Fibroblast of lung (primary cell): ENCODE data around the gene IGF2BP2. TPM values are rescaled to one million over a fixed set of nuclear protein-coding genes. Genes with fewer than 3 reads are reported as not detected.

ENCODE experiments used
- DNase-seq, 2 donors: peaks; one replicate each; pipeline versions ENCODE4 v3.0.0 to v3.0.0-alpha.2; 2010; ENCODE audit warnings: low read depth in 2 of 2
- H2AFZ ChIP-seq: 2 replicates; pipeline ENCODE4 v1.5.1; 2012; ENCODE audit warnings: low read length, control low read depth, inconsistent platforms
- H3K27ac ChIP-seq: 2 replicates; pipeline ENCODE4 v1.5.1; 2011; ENCODE audit warnings: low read length, control low read depth; ENCODE audit not compliant: insufficient read depth
- H3K27me3 ChIP-seq: 2 replicates; pipeline ENCODE4 v1.5.1; 2011; ENCODE audit warnings: mild to moderate bottlenecking, low read length; ENCODE audit not compliant: control insufficient read depth, insufficient read depth
- H3K36me3 ChIP-seq: 2 replicates; pipeline ENCODE4 v1.5.1; 2011; ENCODE audit warnings: low read length; ENCODE audit not compliant: control insufficient read depth, insufficient read depth
- H3K4me1 ChIP-seq: 2 replicates; pipeline ENCODE4 v1.5.1; 2011; ENCODE audit warnings: low read length; ENCODE audit not compliant: control insufficient read depth, insufficient read depth; ENCODE audit errors: extremely low read depth
- H3K4me2 ChIP-seq: 2 replicates; pipeline ENCODE4 v1.5.1; 2011; ENCODE audit warnings: low read length, control low read depth; ENCODE audit not compliant: insufficient read depth; ENCODE audit errors: extremely low read depth
- H3K4me3 ChIP-seq, 4 experiments: fragments of 200-600 bp in 1 of 4; sonication (generic) in 1 of 4; replicated peaks in 1 of 4; 2 replicates each; pipeline ENCODE4 v1.5.1; 2011 to 2016; ENCODE audit warnings: low read length in 4 of 4, low read depth in 3 of 4, mild to moderate bottlenecking in 3 of 4, control low read depth in 2 of 4, inconsistent platforms in 1 of 4, mixed read lengths in 1 of 4; ENCODE audit not compliant: insufficient read depth in 1 of 4; ENCODE audit errors: control extremely low read depth in 1 of 4
- H3K79me2 ChIP-seq: 2 replicates; pipeline ENCODE4 v1.5.1; 2012; ENCODE audit warnings: mild to moderate bottlenecking, low read length, inconsistent platforms; ENCODE audit not compliant: control insufficient read depth, insufficient read depth
- H3K9ac ChIP-seq: 2 replicates; pipeline ENCODE4 v1.5.1; 2011; ENCODE audit warnings: mild to moderate bottlenecking, low read length, control low read depth; ENCODE audit not compliant: insufficient read depth
- H3K9me3 ChIP-seq: 2 replicates; pipeline ENCODE4 v1.5.1; 2012; ENCODE audit warnings: low read depth, low read length; ENCODE audit not compliant: control insufficient read depth, insufficient read depth
- H4K20me1 ChIP-seq: 2 replicates; pipeline ENCODE4 v1.5.1; 2011; ENCODE audit warnings: low read length; ENCODE audit not compliant: control insufficient read depth, insufficient read depth; ENCODE audit errors: extremely low read depth
- EZH2 ChIP-seq: IDR thresholded peaks from 2 replicates; pipeline ENCODE4 v1.5.1; 2012; ENCODE audit warnings: low read length, control low read depth, mild to moderate bottlenecking; ENCODE audit errors: missing control alignments
- polyA plus RNA-seq, 2 donors: library from polyadenylated mRNA; depleted of rRNA in 1 of 2; stranded (reverse) in 1 of 2; unstranded in 1 of 2; fragments of >200 nt; gene quantifications; 2 replicates each; pipeline ENCODE4 v1.2.1, GENCODE V29; 2011 to 2012; ENCODE audit warnings: missing spikeins in 1 of 2
- total RNA-seq: library from RNA; depleted of rRNA; stranded (reverse); fragments of >200 nt; gene quantifications from 2 replicates; pipeline ENCODE4 v1.2.1, GENCODE V29; 2014
- TF ChIP-seq, protein P1 (sequence below), 2 donors: IDR thresholded peaks in 1 of 2; conservative IDR thresholded peaks in 1 of 2; 1 replicate in 1 of 2; 2 replicates in 1 of 2; pipeline ENCODE4 v1.5.1; 2011 to 2012; ENCODE audit warnings: low read length in 2 of 2, control low read depth in 1 of 2, inconsistent platforms in 1 of 2, low read depth in 1 of 2, mild to moderate bottlenecking in 1 of 2

IGF2BP2 gene
- total and polyA plus RNA-seq, 2 donors (not counting 1 experiment from before 2014, with no cell fraction given): 5.5 to 46.1 TPM

DNA sequence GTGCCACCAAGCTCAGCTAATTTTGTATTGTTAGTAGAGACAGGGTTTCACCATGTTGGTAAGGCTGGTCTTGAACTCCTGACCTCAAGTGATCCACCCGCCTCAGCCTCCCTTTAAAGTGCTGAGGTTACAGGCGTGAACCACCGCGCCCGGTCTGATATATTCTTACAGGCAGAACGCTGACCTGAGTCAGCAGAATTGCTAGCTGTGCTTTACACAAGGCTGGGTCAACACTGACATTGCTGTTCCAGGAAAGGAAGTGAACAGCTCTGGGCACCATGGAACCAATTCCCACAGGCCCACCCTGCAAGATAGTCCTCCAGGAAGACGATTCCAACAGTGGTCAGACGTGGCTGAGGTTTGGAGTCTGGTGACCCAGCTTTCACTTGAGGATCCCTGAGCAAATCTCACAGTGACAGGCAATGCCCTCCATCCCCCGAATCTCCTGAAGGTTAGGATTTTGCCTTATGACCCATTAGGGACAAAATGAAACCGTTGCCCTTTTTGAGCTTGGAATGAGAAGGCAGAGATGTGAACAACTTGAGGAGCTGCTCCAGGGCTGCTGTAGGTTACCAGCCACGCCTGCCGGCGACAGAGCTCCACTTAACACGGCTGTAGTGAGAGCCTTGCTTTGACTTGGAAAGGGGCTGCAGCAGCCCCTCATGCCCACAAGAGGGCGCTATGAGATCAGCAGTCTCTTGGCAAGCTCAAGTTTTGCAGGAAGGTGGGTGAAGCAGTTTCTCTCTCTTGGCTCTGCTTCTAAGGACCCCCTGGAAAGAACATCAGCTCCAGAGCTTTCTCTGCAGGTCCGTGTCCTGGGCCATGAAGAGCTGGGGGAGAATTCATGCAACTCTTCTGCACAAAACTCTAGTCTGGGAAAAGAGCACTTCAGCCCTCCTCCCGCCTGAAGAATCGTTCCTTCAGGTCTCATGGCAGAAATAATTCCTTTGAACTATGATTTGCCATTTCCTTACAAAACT, 164.6 kb downstream of the IGF2BP2 start:
- H3K4me3 ChIP-seq: no peak overlapping the region
- H3K27me3 ChIP-seq: no peaks in the 10 kb centered on the region
- peaks cover 41% of the 10 kb centered on the region for H3K4me1 ChIP-seq
- no peaks in the 10 kb centered on the region for H3K79me2 ChIP-seq
- no peak overlapping the region for H3K4me2 ChIP-seq
- peaks cover 4% of the 10 kb centered on the region for H3K36me3 ChIP-seq
- H3K9me3 ChIP-seq: no peaks in the 10 kb centered on the region
- peak; percentile 72 to 86 for DNase-seq
- no peaks in the 10 kb centered on the region for H4K20me1 ChIP-seq
- no peak for TF ChIP-seq EZH2
- TF ChIP-seq, protein P1, sequence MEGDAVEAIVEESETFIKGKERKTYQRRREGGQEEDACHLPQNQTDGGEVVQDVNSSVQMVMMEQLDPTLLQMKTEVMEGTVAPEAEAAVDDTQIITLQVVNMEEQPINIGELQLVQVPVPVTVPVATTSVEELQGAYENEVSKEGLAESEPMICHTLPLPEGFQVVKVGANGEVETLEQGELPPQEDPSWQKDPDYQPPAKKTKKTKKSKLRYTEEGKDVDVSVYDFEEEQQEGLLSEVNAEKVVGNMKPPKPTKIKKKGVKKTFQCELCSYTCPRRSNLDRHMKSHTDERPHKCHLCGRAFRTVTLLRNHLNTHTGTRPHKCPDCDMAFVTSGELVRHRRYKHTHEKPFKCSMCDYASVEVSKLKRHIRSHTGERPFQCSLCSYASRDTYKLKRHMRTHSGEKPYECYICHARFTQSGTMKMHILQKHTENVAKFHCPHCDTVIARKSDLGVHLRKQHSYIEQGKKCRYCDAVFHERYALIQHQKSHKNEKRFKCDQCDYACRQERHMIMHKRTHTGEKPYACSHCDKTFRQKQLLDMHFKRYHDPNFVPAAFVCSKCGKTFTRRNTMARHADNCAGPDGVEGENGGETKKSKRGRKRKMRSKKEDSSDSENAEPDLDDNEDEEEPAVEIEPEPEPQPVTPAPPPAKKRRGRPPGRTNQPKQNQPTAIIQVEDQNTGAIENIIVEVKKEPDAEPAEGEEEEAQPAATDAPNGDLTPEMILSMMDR (conservative IDR thresholded peaks at IDR 0.05 in 1 of 2, IDR thresholded peaks at IDR 0.05 in 1 of 2; ENCODE audit: low read depth in 1 of 2, low read length in 2 of 2): peak; percentile 99
- no peak overlapping the region for H3K9ac ChIP-seq
- no peak overlapping the region for H2AFZ ChIP-seq
- H3K27ac ChIP-seq: peak overlapping the region; percentile 15

DNA sequence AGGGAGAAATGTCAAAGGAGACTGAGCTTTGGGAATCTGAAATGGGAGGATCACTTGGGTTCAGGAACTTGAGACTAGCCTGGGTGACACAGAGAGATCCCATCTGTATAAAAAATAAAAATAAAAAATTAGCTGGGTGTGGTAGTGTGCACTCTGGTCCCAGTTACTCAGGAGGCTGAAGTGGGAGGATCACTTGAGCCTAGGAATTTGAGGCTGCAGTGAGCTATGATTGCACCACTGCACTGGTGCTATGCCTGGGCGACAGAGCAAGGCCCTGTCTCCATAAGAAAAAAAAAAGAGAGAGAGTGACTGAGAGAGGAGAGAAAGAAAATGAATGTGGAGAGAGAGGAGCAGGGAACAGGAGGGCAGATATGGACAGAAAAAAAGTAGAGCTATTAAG, 165.9 kb downstream of the IGF2BP2 start:
- H3K36me3 ChIP-seq: peaks cover 11% of the 10 kb centered on the region
- no peak for DNase-seq
- H2AFZ ChIP-seq: no peak overlapping the region
- H3K4me1 ChIP-seq: peaks cover 41% of the 10 kb centered on the region
- no peak for TF ChIP-seq EZH2
- TF ChIP-seq, protein P1 (conservative IDR thresholded peaks at IDR 0.05 in 1 of 2, IDR thresholded peaks at IDR 0.05 in 1 of 2; ENCODE audit: low read depth in 1 of 2, low read length in 2 of 2): no peak
- peak overlapping the region; percentile 18 for H3K27ac ChIP-seq
- no peaks in the 10 kb centered on the region for H4K20me1 ChIP-seq
- H3K4me2 ChIP-seq: no peak overlapping the region
- no peak overlapping the region for H3K9ac ChIP-seq
- H3K4me3 ChIP-seq: no peak overlapping the region
- H3K79me2 ChIP-seq: no peaks in the 10 kb centered on the region
- H3K9me3 ChIP-seq: no peaks in the 10 kb centered on the region
- H3K27me3 ChIP-seq: no peaks in the 10 kb centered on the region

DNA sequence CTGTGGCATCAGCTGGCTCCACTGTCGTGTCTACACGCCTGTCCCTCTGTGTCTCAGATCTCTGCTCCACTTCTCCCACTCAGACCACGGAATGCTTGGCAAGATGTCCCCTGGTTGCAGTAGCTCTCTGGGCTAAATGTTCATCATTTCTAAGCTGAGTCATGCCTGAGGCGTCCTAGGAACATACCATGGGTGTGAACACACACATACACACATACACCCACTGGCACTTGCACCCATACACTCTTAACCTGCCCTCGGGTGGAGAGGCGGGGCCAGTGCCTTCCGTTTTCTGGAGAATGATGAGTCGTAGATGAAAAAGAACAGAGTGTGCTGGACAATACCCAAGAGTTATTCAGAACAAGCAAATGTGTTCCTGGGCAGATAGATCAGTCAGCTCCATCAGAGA, 166.3 kb downstream of the IGF2BP2 start:
- Histone ChIP-seq H3K9ac (no peak overlapping the region), H3K79me2 (no peaks in the 10 kb centered on the region), H2AFZ (no peak overlapping the region), H3K4me3 (no peak overlapping the region), H3K36me3 (peaks cover 13% of the 10 kb centered on the region), H3K4me1 (peaks cover 41% of the 10 kb centered on the region), H3K27ac (peak overlapping the region; percentile 79), H3K4me2 (no peak overlapping the region), H4K20me1 (no peaks in the 10 kb centered on the region), H3K9me3 (no peaks in the 10 kb centered on the region), H3K27me3 (no peaks in the 10 kb centered on the region)
- DNase-seq: peak; percentile 99
- TF ChIP-seq, protein P1 (conservative IDR thresholded peaks at IDR 0.05 in 1 of 2, IDR thresholded peaks at IDR 0.05 in 1 of 2; ENCODE audit: low read depth in 1 of 2, low read length in 2 of 2): no peak
- TF ChIP-seq EZH2: no peak
